Prostate gland (tissue), 2 donors: Measurements from ENCODE around the gene TRAPPC4.

ENCODE experiments used
- CTCF ChIP-seq, 4 experiments: fragments of 200-600 bp in 2 of 4; fragments of 450-650 bp in 2 of 4; sonication (generic) in 2 of 4; IDR thresholded peaks; 1 replicate in 3 of 4; 2 replicates in 1 of 4; pipeline ENCODE4 v1.5.1; 2016 to 2019; ENCODE audit warnings: antibody characterized with exemption in 4 of 4, mild to moderate bottlenecking in 2 of 4, moderate library complexity in 2 of 4
- POLR2A ChIP-seq: fragments of 450-650 bp; IDR thresholded peaks from one replicate; pipeline ENCODE4 v1.6.1; 2016; ENCODE audit warnings: antibody characterized with exemption, mild to moderate bottlenecking

- TF ChIP-seq CTCF (IDR thresholded peaks at IDR 0.05) = no peak
- TF ChIP-seq POLR2A = no peak
These were observed 46.9 kb upstream of the TRAPPC4 start, which contains the start of gene FOXR1 for GRCh38 chr11:118971646-118972045.
